Measurements from ENCODE around the gene TNFAIP8L1.

TNFAIP8L1 gene

DNA sequence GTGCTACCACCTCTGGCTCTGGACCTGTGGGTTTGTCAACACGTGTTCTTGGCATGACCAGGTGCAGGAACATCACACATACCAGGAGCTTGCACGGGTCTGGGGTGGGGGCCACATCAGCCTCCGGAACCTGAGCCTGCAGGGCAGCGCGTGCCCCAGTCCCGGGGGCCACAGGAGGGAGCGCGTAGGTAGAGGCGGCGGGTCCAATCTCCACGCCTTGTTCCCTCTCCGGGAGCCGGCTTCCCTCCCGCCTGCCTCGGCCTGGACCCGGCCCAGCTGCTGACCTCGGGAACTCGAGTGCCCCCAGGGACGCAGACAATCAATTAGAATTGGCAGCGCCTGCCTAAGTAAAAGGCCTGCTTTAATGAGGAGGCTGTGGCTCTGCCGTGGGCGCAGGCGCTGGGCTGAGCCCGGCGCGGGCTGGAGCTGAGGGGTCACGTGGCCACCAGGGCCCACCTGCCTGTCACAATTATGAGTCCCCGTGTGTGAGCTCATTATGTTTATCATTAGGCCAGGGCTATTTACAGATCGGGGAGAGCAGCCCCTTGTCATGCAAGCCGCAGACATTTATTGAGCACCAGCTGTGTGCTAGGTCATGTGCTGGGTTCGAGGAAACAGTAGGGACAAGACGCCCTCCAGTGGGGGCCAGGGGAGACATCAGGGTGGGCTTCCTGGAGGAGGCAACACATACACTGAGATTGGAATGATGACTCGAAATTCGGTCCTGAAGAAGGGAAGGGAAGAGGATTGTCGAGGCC, 32.2 kb upstream of the TNFAIP8L1 start:
- FAIRE-seq (no peak), DNase-seq (ENCODE audit: extremely low spot score, insufficient read length, low read depth) (no peak)

DNA sequence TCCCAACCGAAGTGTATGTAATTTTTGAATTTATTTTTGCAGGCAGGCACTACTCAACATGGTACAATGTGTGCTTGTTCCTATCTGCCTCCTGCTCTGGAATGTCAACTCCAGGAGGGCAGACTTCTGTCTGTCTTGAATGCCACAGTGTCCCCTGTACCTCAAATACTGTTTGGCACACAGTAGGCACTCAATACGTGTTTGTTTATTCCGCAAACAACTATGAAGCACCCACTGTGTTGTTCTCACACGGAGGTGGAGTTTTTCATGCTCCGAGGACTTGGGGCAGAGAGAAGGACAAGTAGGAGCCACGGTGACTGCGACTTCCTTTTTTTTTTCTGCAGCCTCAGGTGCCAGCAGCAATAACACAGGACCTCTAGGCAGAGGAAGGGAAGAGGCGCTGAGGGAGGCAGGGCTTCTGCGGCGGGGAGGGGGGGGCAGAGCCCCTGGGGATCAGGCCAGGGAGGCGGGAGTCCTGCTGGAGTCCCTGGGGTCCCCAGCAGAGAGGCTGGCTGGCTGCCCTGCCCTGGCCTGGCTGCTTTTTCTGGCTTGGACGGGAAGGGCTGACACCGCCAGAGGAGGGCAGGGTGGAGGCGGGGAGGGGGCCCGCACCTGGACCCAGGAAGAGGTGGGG, 29.3 kb upstream of the TNFAIP8L1 start:
- DNase-seq (ENCODE audit: extremely low spot score, insufficient read length, low read depth) (no peak), FAIRE-seq (no peak)

DNA sequence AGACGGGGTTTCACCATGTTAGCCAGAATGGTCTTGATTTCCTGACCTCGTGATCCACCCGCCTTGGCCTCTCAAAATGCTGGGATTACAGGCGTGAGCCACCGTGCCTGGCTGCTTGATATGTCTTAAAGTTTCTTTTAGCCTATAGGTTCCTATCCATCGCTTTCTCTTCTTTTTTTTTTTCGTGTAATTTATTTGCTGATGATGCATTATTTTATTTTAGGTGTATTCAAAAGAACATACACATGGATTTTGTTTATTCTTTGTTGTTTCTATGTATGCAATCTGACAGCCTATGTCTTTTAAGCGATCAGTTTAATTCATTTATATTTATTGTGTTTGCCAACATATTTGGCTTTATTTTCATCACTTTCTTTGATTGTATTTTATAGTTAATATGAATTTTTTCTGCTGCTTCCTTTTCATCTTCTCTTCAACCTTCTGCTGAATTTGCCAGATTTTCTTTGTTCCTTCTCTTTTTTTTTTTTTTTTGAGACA, 26.0 kb upstream of the TNFAIP8L1 start:
- FAIRE-seq, result no peak
- no peak for DNase-seq (ENCODE audit: extremely low spot score, insufficient read length, low read depth)

DNA sequence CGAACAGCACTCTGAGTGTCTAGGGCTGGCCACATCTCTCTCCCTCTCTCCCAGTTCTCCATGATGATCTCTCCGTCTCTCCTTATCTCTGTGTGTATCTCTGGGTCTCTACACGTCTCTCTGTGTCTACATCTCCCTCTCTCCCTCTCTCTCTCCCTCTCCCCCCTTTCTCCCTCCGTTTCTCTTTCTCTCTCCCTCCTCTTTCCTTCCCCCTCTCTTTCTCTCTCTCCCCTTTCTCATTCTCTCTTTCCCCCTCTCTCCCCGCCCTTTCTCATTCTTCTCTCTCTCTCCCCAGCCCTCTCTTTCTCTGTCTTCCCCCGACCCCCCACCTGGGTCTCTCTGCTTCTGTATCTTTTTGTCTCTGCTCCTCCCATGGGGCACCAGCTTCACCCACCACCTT, 21.3 kb upstream of the TNFAIP8L1 start:
- FAIRE-seq, result no peak
- DNase-seq (ENCODE audit: extremely low spot score, insufficient read length, low read depth), result no peak

DNA sequence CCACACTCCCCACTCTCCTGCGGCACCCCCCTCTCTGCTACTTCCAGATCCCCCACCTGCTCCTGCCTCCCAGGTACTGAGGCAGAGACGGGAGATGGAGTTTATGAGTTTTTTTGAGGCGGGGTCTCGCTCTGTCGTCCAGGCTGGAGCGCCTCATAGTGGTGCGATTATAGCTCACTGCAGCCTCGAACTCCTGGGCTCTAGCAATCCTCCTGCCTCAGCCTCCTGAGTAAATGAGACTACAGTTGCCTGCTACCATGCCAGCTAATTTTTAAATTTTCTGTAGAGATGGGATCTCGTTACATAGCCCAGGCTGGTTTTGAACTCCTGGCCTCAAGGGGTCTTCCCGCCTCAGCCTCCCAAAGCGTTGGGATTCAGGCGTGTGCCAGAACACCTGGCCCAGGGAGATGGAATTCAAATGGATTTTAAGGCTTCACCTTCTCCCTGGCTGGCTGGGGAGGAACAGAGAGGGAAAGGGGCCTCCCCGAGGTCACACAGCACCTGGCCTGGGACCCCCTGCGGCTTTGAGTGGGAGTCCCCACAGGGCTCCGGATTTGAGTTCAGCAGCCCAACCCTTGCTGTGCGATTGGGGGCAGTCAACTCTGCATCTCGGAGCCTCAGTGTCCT, 19.5 kb upstream of the TNFAIP8L1 start:
- DNase-seq (ENCODE audit: extremely low spot score, insufficient read length, low read depth) (no peak), FAIRE-seq (no peak)

DNA sequence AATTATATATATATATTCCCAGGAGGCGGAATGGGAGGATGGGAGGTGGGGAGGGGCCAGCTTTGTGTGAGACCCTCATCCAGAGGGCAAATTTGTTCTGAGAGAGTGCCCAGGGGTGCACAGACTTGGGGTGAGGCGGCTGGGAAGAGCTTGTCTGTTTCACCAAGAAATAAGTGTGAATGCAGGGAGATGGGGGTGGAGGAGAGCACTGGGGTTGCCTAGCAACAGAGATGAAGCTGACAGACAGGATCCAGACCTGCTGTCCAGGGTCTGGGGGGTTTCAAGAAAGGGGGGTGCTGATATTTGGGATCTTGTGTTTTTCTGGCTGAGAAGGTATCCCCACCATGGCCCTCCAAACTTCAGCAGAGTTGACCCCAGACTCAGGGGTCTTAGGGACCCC, 18.6 kb upstream of the TNFAIP8L1 start:
- DNase-seq (ENCODE audit: extremely low spot score, insufficient read length, low read depth) (no peak), FAIRE-seq (no peak)

DNA sequence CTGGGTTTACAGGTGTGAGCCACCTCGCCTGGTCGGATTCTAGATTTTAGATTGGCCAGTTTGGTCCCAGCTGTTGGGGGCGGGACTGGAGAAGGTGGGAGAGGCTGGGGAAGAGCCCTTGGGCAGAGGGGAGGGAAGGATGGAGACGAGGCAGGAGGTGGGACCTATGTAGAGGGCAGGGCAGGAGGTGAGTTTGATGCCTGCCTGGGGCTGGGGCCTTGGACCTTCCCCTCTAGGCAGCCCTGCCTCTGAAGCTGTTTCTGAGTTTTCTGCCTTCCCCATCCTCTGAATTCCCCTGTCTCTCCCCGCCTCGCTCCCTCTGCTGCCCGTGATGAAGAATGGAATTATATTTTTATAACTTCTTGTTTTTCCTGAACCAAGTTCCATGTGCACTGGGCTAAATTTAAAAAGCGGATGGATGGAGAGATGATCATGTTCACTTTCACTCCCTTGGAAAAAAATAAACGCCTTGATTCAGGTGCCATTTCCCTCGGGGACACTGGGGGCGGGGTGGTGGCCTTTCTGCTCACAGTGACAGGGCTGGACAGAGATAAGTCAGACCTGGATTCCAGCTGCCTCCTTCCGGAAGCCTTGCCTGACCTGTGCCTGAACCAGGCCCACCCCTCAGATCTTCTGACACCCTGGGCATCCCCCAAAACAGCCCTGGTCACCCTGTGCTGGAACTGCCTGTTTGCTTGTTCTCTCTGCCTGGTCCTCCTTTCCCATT, 16.5 kb upstream of the TNFAIP8L1 start:
- DNase-seq (ENCODE audit: extremely low spot score, insufficient read length, low read depth) (no peak), FAIRE-seq (no peak)

DNA sequence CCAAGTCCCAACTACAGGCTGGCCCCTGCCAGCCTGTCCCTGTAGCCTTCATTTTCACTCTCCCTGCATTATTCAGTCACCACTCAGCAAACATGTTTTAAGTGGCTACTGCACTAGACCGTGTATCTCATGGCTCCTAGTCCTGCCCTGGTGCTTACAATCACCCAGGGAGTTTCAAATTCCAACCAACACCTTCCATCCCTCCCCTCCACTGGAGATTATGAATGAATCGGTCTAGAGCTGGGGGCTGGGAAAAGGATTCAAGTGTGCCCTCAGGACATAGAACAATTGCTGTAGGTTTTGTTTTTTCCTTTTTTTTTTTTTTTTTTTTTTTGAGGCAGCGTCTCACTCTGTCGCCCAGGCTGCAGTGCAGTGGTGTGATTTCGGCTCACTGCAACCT, 15.0 kb upstream of the TNFAIP8L1 start:
- FAIRE-seq (no peak), DNase-seq (ENCODE audit: extremely low spot score, insufficient read length, low read depth) (no peak)

DNA sequence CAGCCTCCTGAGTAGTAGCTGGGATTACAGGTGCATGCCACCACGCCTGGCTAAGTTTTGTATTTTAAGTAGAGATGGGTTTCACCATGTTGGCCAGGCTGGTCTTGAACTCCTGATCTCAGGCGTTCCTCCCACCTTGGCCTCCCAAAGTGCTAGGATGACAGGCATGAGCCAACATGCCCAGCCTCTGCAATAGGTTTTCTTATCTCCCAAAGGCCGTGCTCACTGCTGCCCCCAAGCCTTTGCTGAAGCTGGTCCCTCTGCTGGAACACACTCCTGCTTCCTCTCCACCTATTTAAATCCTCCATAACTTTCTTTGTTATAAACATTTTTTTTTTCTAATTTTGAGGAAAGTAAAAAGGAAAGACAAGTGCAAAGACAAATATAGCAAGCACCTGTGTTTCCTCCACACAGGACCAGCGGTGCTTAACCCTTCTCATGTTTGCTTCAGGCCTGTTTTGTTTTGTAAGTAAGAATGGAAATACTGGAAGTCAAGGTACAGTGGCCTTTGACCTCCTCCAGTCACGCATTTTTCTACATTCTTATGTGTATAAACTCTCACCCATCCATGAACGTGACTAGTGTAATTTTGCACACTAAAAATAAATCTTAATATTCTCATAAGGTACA, 14.5 kb upstream of the TNFAIP8L1 start:
- FAIRE-seq (no peak), DNase-seq (ENCODE audit: extremely low spot score, insufficient read length, low read depth) (no peak)

DNA sequence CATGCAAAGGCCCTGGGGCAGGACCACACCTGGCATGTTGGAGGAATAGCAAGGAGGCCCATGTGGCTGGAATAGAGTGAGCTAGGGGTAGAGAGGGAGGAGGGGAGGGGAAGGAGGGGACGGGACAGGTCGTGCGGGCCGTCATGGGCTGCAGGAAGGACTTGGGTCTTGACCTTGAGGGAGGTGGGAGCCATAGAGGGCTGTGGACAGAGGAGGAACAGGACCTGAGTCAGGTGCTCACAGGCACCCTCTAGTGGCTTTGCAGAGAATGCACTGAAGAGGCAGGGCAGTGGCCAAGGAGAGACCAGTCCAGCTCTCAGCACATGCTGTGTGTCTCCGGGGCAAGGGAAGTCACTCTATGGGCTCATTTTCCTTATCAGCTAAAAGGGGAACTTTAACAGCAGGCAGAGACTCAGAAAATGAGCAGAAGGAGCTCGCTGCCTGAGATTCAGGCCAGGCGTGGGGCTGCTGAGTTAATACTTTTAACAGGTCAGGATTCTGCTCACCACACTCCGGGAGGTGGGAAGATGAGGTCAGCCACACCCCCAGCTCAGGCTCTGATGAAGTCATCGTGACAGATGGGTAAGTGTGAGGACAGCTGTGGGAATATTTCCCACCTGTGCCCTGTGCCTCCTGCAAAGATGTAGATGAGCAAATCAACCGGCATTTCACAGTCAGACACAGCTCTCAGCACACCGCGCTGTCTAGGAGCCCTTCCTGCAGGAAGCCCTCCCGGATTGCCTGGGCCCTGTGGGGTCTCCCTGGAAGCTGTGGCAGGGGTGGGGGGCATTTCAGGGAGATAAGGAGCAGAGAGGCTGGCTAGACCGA, 6.0 kb upstream of the TNFAIP8L1 start:
- DNase-seq (ENCODE audit: extremely low spot score, insufficient read length, low read depth), result peak; percentile 33
- peak; percentile 15 for FAIRE-seq

DNA sequence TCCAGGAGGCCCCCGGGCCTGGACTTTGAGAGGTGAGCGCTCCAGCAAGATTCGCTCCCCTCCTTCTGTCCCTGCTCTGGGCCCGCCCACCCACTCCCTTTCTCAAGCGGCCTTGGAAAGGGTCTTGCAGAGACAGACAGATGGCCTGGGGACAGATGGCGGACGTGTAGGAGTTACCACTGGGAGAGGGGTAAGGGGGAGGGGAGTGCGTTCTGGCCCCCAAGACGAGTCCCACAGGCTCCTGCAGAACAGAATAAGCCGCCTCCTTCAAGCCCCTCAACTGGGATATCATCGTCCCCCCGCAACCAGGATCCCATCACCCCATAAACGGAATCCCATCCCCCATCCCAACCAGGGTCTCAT, 3.6 kb upstream of the TNFAIP8L1 start:
- DNase-seq (ENCODE audit: extremely low spot score, insufficient read length, low read depth), result no peak
- FAIRE-seq, result no peak

DNA sequence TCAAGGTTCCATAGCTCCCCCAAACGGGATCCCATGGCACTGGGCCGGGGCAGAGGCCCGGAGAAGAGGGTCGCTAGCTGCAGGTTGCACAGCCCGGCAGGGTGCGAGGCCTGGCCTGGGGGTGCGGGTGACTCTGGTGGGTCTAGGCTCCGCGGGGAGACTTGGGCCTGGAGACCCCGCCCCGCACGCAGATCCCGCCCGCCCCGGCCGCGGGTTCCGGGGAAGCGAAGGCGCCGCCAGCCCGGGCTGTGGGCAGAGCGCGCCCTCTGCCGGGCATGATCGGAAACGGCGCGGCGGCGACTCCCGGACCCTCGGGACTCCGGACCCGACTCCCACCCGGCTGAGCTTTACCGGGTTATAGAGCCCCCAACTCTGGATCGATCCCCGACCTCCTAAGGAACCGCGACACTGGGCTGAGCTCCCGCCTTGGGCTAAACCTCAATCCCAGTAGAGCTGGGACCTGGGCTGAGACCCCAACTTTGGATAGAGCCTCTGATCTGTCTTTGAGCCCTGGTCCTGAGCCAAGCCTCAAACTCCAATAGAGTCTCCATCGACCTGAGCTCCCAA, 3.1 kb upstream of the TNFAIP8L1 start:
- peak; percentile 67 for DNase-seq (ENCODE audit: extremely low spot score, insufficient read length, low read depth)
- no peak for FAIRE-seq

DNA sequence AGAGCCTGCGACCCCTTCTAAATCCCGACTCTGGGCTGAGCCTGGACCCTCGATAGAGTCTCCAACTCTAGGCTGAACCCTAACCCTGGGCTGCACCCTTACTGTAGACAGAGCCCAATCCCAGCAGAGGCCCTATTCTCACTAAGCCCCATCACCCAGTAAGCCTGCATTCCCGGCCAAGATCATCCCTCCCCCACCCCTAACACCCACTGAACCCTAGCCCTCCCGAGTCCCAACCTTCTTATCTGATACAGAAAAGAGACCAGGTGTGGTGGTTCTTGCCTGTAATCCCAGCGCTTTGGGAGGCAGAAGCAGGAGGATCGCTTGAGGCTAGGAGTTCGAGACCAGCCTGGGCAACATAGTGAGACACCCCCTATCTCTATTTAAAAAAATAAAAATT, 2.6 kb upstream of the TNFAIP8L1 start:
- no peak for DNase-seq (ENCODE audit: extremely low spot score, insufficient read length, low read depth)
- no peak for FAIRE-seq

DNA sequence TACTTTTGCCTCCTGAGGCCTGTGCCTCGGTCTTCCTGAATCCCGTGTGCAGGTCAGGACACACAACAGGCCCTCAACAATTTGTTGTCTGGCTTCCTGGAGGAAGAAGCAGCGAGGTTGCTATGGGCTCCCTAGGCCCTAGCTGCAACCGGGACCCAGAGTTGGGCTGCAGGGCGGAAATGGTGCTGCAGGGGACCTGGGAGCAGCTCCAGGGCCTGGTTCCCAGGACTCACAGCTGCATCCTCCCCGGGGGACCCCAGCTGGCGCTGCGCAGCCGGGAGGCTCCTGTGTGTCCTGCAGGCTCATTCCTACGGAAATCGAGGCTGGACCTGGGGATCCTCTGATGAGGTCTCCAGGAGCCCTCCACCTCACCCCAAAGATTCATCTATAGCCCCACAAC, 999 bp upstream of the TNFAIP8L1 start:
- FAIRE-seq, result no peak
- no peak for DNase-seq (ENCODE audit: extremely low spot score, insufficient read length, low read depth)

DNA sequence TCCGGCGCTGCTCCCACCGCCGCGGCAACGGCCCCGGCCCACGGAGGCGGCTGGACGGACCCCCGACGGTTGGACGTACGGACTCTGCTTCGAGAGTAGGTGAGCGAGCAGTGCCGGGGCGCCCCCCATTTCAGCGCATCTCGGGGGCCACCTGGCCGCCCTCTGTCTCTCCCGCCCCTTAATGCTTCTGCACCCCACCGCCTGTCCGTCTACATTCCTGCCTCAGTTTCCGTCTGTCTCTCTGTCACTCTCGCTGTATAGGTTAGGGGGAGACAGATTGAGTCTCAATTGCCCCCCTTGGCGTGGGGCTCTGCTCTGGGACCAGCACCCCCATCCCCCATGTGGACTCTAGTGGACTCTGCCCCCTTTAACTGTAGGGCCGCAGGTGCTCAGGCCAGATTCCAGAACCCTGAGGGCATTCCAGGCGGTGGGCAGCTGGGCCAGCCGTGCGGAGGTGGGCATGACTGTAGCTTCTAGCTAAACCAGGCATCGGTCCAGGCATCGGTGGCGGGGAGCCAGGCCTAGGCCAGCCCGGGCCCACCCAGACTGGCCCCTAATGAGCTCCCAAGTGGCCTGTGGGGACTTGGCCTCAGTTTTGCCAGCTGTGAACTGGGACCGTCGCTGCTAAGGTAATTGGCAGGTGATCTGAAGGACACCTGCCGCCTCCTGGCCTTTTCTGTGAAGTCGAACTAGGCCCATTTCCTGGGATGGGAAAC, 373 bp downstream of the TNFAIP8L1 start:
- no peak for FAIRE-seq
- DNase-seq (ENCODE audit: extremely low spot score, insufficient read length, low read depth), result no peak

DNA sequence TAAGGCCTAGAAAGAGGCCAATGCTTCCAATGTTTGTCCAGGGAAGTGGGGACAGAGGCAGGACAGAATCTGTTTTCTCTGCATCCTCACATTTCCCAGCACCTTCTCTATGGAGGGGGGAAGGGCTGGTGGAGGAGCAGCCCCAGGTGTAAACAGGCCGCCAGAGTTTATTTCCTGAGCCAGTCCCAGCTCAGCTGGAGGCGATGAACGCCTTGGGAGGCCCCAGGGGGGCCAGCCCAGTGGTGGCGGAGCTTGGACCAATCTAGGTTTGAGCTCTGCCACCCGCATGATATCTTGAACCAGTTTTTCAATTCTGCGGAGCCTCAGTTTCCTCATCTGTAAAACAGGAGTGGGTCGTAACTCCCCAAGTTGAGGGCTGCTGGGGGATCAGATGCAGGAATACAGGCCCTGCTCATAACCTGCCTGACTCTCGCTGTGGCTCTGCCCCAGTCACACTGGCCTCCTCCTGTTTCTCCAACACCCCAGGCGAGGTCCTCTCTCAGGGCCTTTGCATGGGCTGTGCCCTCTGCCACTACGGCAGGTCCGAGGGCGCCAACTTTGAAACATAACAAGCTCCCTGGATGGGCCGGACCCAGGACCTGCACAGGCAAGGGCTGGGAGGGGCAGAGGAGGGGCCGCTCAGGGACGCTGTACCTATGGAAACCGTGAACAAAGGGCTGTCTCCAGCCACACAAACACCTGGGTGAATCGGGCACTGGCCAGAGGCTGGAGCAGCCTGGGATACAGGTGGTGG, 1.1 kb downstream of the TNFAIP8L1 start:
- no peak for DNase-seq (ENCODE audit: extremely low spot score, insufficient read length, low read depth)
- FAIRE-seq, result no peak

DNA sequence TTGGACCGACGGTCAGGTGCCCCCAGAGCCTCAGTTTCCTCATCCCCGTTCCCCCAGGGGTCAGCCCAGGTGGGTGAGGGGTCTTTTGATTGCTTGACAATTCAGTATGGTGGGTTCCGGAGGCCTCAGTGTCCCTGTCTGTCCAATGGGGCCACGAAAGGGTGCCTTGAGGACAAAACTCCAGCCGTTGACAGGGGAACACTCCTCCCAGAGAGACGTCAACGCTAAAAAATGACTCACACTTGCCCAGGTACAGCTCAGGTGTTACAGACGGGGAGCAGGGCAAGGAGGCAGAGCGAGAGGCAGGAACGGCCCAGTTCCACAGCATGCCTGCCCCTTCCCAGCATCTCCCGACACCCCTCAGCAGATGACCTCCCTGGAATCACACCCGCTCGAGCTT, 1.8 kb downstream of the TNFAIP8L1 start:
- DNase-seq (ENCODE audit: extremely low spot score, insufficient read length, low read depth) (no peak), FAIRE-seq (no peak)

DNA sequence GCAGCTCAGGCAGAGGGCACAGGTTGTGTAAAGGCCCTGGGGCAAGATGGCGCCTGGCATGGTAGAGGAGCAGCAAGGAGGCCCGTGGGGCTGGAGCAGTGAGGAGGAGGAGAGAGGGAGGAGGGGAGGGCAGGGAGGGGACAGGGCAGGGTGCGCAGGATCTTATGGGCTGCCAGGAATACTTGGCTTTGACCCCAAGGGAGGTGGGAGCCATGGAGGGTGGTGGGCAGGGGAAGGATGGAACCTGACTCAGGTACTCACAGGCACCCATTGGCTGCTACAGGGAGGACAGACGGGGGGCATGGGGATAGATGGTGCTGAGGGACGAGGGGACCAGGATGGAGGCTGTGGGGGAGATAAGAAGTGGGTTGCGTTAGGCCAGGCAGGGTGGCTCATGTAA, 3.3 kb downstream of the TNFAIP8L1 start:
- FAIRE-seq, result no peak
- DNase-seq (ENCODE audit: extremely low spot score, insufficient read length, low read depth), result no peak
